ENCODE measurements around the gene ZNF775.

ZNF775 gene

GRCh38 chr7:150403376-150404171 is 24.4 kb downstream of the ZNF775 start:
- DNase-seq (ENCODE audit: extremely low read depth, low read depth), result no peak
- no peak overlapping the region for H3K4me3 ChIP-seq (replicated peaks; ENCODE audit: low read depth, low read length)

GRCh38 chr7:150404172-150404804 is 25.2 kb downstream of the ZNF775 start:
- DNase-seq (ENCODE audit: extremely low read depth, low read depth), result no peak
- H3K4me3 ChIP-seq (replicated peaks; ENCODE audit: low read depth, low read length), result peak overlapping the region; percentile 58
- TF ChIP-seq CTCF (IDR thresholded peaks at IDR 0.05; ENCODE audit: low read depth, low read length, missing control alignments), result no peak

More at GRCh38 chr7:150403376-150404171, 24.4 kb downstream of the ZNF775 start:
- TF ChIP-seq CTCF (IDR thresholded peaks at IDR 0.05; ENCODE audit: low read depth, low read length, missing control alignments), result no peak

- DNase-seq (ENCODE audit: extremely low read depth, low read depth), result peak; percentile 55
- TF ChIP-seq CTCF (IDR thresholded peaks at IDR 0.05; ENCODE audit: low read depth, low read length, missing control alignments), result peak; percentile 11
- H3K4me3 ChIP-seq (replicated peaks; ENCODE audit: low read depth, low read length), result peak overlapping the region; percentile 58
Observed at GRCh38 chr7:150404805-150405583, 25.9 kb downstream of the ZNF775 start.

DNA sequence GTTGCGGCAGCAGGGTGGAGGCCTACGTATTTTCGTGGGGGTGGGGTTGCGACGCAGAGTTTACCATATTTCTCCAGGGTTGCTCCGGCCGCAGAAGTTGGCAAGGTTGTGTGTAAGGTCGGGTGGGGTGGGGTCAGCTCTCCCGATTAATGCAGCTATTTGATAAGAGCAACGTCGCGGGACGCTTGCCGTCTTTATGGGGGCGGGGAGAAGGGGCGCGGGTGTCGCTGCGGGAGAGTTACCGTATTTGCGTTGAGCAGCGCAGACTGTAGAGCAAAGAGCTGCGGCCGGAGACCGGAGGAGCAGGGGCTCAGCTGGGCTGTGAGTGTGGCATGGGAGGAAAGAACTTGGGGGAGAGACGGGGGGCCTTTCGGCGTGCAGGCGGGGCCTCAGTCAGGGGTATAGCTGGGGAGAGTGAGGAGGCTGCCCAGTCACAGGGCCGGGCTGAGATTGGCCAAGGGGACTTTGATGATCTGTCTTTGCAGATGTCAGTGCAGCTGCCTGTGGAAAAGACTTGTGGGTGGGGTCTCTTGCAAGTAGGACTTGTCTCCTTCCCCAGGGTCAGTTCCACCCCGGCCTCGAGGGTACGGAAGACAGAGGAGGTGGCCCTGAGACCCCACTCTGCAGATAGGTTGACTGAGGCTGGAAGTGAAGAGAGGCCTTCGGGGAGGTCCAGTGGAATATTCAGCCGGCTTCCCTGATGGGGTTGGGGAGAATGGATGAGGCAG is 26.6 kb downstream of the ZNF775 start:
- H3K4me3 ChIP-seq (replicated peaks; ENCODE audit: low read depth, low read length), result peak overlapping the region; percentile 58
- no peak for DNase-seq (ENCODE audit: extremely low read depth, low read depth)
- no peak for TF ChIP-seq CTCF (IDR thresholded peaks at IDR 0.05; ENCODE audit: low read depth, low read length, missing control alignments)

- no peak for DNase-seq (ENCODE audit: extremely low read depth, low read depth)
- peak overlapping the region; percentile 58 for H3K4me3 ChIP-seq (replicated peaks; ENCODE audit: low read depth, low read length)
- no peak for TF ChIP-seq CTCF (IDR thresholded peaks at IDR 0.05; ENCODE audit: low read depth, low read length, missing control alignments)
Observed at GRCh38 chr7:150406312-150406566, 27.1 kb downstream of the ZNF775 start.

DNA sequence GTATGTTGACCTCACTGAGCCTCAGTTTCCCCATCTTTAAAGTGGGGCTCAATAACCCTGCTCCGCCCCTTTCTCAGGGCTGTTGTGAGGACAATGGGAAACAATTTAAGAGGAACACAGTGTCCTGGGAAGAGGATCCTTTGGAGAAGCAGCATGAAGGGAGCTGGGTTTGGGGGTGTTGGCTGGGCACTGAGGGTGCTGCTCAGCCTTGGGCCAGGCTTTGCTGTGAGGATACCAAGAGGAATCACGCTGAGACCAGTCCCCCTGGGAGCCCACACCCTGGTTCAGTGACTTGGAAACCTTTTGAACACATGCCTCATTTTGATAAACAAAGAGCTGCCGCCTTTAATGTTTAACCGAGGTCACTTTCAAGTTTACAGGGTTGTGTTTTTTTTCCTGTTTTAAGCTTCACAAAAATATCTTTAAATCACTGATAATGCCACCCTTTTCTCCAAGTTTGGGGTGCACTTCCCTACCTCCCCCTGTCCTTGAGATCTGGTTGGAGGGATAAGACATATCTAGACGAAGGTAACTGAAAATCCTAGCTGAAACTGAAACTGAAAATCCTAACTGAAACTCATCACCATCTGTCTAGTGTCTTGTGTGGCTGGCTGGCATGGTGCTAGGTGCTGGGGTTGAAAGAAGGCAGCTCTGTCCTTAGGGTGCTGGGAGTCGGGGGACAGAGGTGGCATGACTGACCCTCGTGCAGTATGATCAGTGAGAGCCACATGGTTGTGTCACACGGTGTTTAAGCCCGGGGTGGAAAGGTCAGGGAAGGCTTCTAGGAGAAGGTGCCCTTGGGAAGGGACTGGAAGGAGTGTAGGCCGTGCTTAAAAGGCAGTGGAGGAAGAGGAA is 27.7 kb downstream of the ZNF775 start:
- H3K4me3 ChIP-seq (replicated peaks; ENCODE audit: low read depth, low read length), result peak overlapping the region; percentile 58
- TF ChIP-seq CTCF (IDR thresholded peaks at IDR 0.05; ENCODE audit: low read depth, low read length, missing control alignments), result no peak
- DNase-seq (ENCODE audit: extremely low read depth, low read depth), result no peak
